NCI-H2171 (cell line): ENCODE measurements around the gene ADAT2.
"Not testable (repeated sequence)": the region's sequence is repeated elsewhere in the genome, so short reads cannot be mapped to it uniquely, and the experiment has no call there.

ENCODE experiments used
- DNase-seq: peaks from one replicate; lab custom pipeline; 2025; lab: John Stamatoyannopoulos, UW

The ADAT2 gene

GRCh38 chr6:143450453-143451371 is at the start of gene ADAT2, which contains the start of gene PEX3:
Gene ADAT2, minus strand, starts transcription at chr6:143450695. Its CDS starts 37 bp downstream, at chr6:143450658.
Gene PEX3, plus strand, starts transcription at chr6:143450805. Its CDS starts 238 bp downstream, at chr6:143451043.
- DNase-seq, result peak; percentile 91

DNA sequence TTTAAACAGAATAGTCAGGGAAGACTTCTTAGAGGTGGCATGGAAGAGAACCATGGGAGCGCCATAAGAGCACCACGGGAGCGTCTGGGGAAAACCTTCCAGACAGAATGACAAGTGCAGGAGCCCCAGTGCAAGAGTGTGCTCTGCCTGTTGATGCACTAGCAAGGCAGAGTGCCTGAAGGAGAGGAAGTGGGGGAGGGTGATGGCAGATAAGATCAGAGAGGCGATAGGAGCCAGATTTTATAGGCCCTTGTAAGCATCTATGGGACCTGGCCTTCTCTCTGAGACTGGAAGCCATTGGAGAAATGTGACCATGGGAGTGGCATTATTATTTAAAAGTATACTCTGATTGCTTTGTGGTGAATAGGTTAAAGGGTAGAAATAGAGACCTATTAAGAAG is 47.9 kb upstream of the ADAT2 start:
- no peak for DNase-seq

- no peak for DNase-seq
Observed at GRCh38 chr6:143496974-143497373, 46.5 kb upstream of the ADAT2 start.

DNA sequence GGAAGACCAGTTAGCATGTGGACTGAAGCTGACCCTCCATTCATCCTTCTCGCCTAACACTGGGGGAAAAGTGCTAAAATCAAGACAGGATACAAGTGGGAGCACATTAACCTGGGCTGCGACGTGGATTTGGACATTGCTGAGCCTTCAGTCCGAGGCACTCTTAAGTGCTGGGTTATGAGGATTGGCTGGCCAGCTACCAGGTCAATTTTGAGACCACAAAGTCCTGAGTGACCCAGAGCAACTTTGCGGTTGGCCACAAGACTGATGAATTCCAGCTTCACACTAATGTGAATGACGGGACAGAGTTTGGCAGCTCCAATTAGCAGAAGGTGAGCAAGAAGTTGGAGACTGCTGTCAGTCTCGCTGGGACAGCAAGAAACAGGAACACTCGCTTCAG is 40.3 kb upstream of the ADAT2 start:
- no peak for DNase-seq

- no peak for DNase-seq
Observed at GRCh38 chr6:143490244-143490643, 39.7 kb upstream of the ADAT2 start.

GRCh38 chr6:143486752-143487151 is 36.3 kb upstream of the ADAT2 start:
- DNase-seq, result no peak

GRCh38 chr6:143485967-143486366 is 35.5 kb upstream of the ADAT2 start:
- DNase-seq, result no peak

GRCh38 chr6:143482593-143482992 is 32.1 kb upstream of the ADAT2 start:
- no peak for DNase-seq

- no peak for DNase-seq
Observed at GRCh38 chr6:143478479-143479062, 28.1 kb upstream of the ADAT2 start.

DNA sequence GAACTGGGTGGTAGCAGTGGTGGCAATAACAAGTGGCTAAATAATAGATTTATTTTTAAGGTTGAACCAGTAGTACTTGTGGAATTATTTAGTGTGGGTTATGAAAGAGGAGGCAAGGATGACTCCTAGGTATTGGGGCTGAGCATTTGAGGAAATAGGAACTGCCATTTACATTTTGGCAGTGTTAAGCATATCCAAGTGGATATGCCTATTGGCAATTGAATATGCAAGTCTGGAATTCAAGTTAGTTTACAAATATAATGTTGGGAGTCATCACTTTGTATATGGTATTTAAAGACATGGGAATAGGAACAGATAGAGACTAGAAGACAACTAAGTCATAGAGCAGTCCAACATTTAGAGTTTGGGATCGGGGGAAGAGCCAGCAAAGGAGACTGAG is 26.1 kb upstream of the ADAT2 start:
- DNase-seq, result no peak

GRCh38 chr6:143471822-143472221 is 21.3 kb upstream of the ADAT2 start:
- no peak for DNase-seq

GRCh38 chr6:143468823-143469222 is 18.3 kb upstream of the ADAT2 start:
- not testable (repeated sequence) for DNase-seq

GRCh38 chr6:143468026-143468425 is 17.5 kb upstream of the ADAT2 start:
- DNase-seq, result no peak

DNA sequence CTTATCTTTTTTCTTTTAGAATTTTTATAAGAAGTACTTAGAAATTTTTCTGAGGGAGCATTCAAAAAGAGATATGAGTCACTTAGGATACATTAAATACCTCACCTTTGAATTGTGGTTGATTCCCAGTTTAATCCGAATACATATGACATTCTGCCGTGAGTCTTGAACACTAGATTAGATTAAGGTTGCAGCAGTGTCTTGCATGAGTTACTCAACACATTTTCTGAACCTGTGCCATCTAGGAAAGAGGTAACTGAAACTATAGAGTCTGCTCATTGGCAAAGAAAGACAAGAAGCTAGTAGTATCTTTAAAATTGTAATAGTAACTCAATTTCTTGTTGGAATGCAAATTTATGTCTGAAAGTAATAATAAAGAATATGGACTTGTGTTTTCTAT is 15.1 kb upstream of the ADAT2 start:
- no peak for DNase-seq

DNA sequence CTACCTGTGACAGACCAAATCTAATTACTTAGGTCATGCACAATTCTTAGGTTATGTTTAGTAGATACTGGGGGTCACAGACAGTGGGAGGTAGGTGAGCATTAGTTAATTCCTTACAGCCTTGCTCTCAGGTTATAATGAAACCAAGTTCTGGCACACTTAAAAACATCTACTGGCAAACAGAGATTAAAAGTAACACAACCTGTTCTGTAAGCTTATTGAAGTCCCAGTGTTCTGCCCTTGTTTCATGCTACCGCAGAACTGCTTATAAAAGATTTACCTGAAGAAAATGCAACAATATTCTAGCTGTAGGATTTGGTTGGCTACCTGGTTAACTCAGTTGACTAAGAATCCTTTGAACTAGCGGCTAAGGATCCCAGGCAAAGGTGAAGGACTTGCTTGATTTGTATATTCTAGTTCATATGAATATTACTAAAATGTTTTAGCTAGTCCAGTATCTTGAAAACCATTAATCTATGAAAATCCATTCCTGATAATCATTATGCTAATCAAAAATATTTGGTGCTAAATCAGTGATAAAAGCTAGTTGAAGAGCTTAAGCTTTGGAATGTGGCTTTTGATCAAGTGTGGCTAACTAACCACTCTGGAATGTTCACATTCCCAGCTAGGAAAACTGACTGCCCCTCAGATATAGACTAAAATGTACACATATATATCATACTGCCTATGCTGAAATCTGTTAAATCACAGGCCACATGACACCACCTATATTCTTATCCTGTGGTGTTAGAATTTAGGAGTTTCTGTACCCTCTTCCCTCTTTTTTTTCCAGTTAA is 7.3 kb upstream of the ADAT2 start:
- DNase-seq, result no peak

GRCh38 chr6:143451531-143451930 is 1.0 kb upstream of the ADAT2 start:
- DNase-seq, result no peak

DNA sequence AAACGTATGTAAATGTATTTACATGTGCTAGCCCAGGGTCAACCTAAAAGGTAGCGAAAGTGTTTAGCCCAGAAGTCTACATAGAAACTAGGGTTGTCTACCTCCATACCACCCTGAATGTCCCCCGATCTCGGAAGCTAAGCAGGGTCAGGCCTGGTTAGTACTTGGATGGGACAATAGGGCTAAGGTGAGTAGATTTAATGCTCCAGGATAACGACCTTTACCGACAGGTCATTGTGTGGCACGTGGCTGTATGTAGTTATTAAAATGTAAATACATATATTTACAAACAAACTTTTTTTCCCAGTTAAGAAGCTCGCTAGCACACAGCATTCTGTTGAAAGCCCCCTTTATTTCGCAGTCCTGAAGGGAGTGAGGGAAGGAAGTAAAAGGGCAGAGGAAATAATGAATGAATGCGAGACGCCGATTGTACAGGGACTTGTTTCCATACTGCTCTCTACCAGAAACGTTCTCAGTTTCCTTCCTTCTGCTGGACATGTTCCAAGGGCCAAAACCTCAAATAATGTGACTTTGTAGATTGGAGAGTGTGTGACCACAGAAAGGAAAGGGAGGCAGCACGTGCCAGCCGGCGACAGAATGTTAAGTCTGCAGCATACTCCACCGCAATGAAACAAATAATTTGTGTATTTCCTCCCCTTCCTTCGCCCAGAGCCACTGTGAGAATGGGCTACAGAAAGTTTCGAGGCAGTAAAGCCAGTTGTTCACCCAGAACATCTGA is 612 bp downstream of the ADAT2 start:
- DNase-seq, result no peak

DNA sequence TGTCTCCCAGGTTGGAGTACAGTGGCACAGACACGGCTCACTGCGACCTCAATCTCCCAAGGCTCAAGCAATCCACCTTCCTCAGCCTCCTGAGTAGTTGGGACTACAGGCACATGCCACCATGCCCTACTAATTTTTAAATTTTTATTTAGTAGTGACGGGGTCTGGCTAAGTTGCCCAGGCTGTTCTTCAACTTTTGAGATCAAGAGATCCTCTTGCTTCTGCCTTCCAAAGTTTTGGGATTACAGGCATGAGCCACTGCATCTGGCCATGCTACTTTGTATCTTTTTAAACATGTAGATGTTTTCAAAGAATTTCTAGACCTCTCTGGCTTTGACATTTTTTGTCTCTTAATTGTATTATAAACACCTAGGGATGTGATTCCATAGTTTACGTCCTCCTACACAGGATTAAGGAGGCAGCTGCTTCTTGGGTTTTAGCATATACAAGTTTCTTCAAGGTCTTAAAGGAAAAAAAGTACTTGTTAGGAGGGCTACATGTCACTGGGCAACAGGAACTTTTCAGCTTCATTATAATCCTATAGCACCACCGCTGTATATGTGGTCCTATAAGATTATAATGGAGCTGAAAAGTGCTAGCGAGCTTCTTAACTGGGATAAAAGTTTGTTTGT is 1.3 kb downstream of the ADAT2 start:
- no peak for DNase-seq

DNA sequence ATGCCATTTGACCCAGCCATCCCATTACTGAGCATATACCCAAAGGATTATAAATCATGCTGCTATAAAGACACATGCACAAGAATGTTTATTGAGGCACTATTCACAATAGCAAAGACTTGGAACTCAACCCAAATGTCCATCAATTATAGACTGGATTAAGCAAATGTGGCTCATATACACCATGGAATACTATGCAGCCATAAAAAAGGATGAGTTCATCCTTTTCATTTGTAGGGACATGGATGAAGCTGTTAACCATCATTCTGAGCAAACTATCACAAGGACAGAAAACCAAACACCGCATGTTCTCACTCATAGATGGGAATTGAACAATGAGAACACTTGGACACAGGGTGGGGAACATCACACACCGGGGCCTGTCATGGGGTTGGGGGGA is 2.6 kb downstream of the ADAT2 start:
- not testable (repeated sequence) for DNase-seq

DNA sequence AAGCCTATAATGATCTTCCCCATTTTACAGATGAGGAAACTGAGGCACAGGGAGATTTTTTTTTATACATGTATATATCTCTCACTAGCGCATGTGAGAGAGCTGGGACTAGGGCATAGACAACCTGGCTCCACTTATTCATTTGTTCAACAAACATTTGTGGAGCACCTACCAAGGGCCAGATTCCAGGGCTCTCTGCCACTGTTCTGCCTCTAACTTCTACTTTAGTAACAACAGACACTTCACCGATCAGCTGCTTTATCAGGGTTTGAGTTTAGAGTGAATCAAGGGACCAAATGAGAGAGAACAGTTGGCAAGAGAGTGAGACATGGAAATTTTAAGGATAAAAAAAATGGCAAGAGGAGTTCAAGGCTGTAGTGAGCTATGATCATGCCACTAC is 7.4 kb downstream of the ADAT2 start:
- DNase-seq, result no peak
